ENCODE measurements around the gene PCDHGA1.

The PCDHGA1 gene

GRCh38 chr5:141488591-141489561 lies 158.6 kb downstream of the PCDHGA1 start, which contains the start of gene PCDHGC5:
PCDHGC5 (plus strand) TSS chr5:141489081; CDS start chr5:141489241, 160 bp downstream.
- Histone ChIP-seq H3K4me1 (ENCODE audit: low read length) (no peaks in the 10 kb centered on the region), H3K36me3 (replicated peaks; ENCODE audit: low read depth, low read length) (no peaks in the 10 kb centered on the region)

DNA sequence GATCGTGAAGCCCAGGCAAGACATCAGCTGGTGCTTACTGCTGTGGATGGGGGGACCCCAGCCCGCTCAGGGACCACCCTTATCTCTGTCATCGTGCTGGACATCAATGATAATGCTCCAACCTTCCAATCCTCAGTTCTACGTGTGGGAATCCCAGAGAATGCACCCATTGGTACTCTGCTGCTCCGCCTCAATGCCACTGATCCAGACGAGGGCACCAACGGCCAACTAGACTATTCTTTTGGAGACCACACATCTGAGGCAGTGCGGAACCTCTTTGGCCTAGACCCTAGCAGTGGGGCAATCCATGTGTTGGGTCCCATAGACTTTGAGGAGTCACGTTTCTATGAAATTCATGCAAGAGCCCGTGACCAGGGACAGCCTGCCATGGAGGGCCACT lies 159.5 kb downstream of the PCDHGA1 start:
- H3K27me3 ChIP-seq (ENCODE audit: low read depth, low read length), result peaks cover 6% of the 10 kb centered on the region; the same call in 1 of the 2 replicates
- no peak overlapping the region for H3K4me2 ChIP-seq (ENCODE audit: low read length)
- H3K27ac ChIP-seq (ENCODE audit: low read length), result no peak overlapping the region
- no peaks in the 10 kb centered on the region for H3K9me3 ChIP-seq (ENCODE audit: insufficient read depth, low read length)
- TF ChIP-seq, protein P1, sequence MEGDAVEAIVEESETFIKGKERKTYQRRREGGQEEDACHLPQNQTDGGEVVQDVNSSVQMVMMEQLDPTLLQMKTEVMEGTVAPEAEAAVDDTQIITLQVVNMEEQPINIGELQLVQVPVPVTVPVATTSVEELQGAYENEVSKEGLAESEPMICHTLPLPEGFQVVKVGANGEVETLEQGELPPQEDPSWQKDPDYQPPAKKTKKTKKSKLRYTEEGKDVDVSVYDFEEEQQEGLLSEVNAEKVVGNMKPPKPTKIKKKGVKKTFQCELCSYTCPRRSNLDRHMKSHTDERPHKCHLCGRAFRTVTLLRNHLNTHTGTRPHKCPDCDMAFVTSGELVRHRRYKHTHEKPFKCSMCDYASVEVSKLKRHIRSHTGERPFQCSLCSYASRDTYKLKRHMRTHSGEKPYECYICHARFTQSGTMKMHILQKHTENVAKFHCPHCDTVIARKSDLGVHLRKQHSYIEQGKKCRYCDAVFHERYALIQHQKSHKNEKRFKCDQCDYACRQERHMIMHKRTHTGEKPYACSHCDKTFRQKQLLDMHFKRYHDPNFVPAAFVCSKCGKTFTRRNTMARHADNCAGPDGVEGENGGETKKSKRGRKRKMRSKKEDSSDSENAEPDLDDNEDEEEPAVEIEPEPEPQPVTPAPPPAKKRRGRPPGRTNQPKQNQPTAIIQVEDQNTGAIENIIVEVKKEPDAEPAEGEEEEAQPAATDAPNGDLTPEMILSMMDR (IDR thresholded peaks at IDR 0.05; ENCODE audit: low read depth, low read length), result no peak
- no peak for TF ChIP-seq EZH2phosphoT487 (IDR thresholded peaks at IDR 0.05; ENCODE audit: low read depth)
- H3K36me3 ChIP-seq (replicated peaks; ENCODE audit: low read depth, low read length), result no peaks in the 10 kb centered on the region
- no peaks in the 10 kb centered on the region for H3K4me1 ChIP-seq (ENCODE audit: low read length)
- H2AFZ ChIP-seq (ENCODE audit: low read depth, low read length), result no peak overlapping the region
- H4K20me1 ChIP-seq (ENCODE audit: insufficient read depth, low read length), result no peaks in the 10 kb centered on the region
- no peaks in the 10 kb centered on the region for H3K79me2 ChIP-seq (ENCODE audit: low read length)
- no peak overlapping the region for H3K9ac ChIP-seq (ENCODE audit: low read length)
- H3K4me3 ChIP-seq (ENCODE audit: low read length), result no peak overlapping the region

More at GRCh38 chr5:141488591-141489561, 158.6 kb downstream of the PCDHGA1 start, which contains the start of gene PCDHGC5:
- Histone ChIP-seq H3K4me2 (ENCODE audit: low read length) (no peak within 1 kb of the TSS), H3K4me3 (ENCODE audit: low read length) (no peak within 1 kb of the TSS), H3K9me3 (ENCODE audit: insufficient read depth, low read length) (no peaks in the 10 kb centered on the region), H3K79me2 (ENCODE audit: low read length) (no peaks in the 10 kb centered on the region), H3K9ac (ENCODE audit: low read length) (no peak within 1 kb of the TSS), H3K27me3 (ENCODE audit: low read depth, low read length) (peaks cover 11% of the 10 kb centered on the region), H4K20me1 (ENCODE audit: insufficient read depth, low read length) (no peaks in the 10 kb centered on the region), H3K27ac (ENCODE audit: low read length) (no peak within 1 kb of the TSS), H2AFZ (ENCODE audit: low read depth, low read length) (no peak within 1 kb of the TSS)
- TF ChIP-seq EZH2phosphoT487 (IDR thresholded peaks at IDR 0.05; ENCODE audit: low read depth), result no peak
- TF ChIP-seq, protein P1 (IDR thresholded peaks at IDR 0.05; ENCODE audit: low read depth, low read length), result no peak

GRCh38 chr5:141490271-141490670 lies 160.0 kb downstream of the PCDHGA1 start:
- Histone ChIP-seq H2AFZ (ENCODE audit: low read depth, low read length) (no peak overlapping the region), H3K4me3 (ENCODE audit: low read length) (no peak overlapping the region), H3K4me2 (ENCODE audit: low read length) (no peak overlapping the region), H3K4me1 (ENCODE audit: low read length) (no peaks in the 10 kb centered on the region), H3K79me2 (ENCODE audit: low read length) (no peaks in the 10 kb centered on the region), H3K27me3 (ENCODE audit: low read depth, low read length) (peaks cover 3% of the 10 kb centered on the region; the same call in 1 of the 2 replicates), H3K9me3 (ENCODE audit: insufficient read depth, low read length) (no peaks in the 10 kb centered on the region), H3K27ac (ENCODE audit: low read length) (no peak overlapping the region), H3K9ac (ENCODE audit: low read length) (no peak overlapping the region), H4K20me1 (ENCODE audit: insufficient read depth, low read length) (no peaks in the 10 kb centered on the region), H3K36me3 (replicated peaks; ENCODE audit: low read depth, low read length) (no peaks in the 10 kb centered on the region)
- TF ChIP-seq, protein P1 (IDR thresholded peaks at IDR 0.05; ENCODE audit: low read depth, low read length), result no peak
- no peak for TF ChIP-seq EZH2phosphoT487 (IDR thresholded peaks at IDR 0.05; ENCODE audit: low read depth)

DNA sequence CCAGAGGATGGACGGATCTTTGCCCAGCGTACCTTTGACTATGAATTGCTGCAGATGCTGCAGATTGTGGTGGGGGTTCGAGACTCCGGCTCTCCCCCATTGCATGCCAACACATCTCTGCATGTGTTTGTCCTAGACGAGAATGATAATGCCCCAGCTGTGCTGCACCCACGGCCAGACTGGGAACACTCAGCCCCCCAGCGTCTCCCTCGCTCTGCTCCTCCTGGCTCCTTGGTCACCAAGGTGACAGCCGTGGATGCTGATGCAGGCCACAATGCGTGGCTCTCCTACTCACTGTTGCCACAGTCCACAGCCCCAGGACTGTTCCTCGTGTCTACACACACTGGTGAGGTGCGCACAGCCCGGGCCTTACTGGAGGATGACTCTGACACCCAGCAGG lies 160.5 kb downstream of the PCDHGA1 start:
- Histone ChIP-seq H3K4me3 (ENCODE audit: low read length) (no peak overlapping the region), H3K27me3 (ENCODE audit: low read depth, low read length) (no peaks in the 10 kb centered on the region), H3K4me1 (ENCODE audit: low read length) (no peaks in the 10 kb centered on the region)

More for the DNA sequence above, 160.5 kb downstream of the PCDHGA1 start:
- H3K9ac ChIP-seq (ENCODE audit: low read length), result no peak overlapping the region
- TF ChIP-seq EZH2phosphoT487 (IDR thresholded peaks at IDR 0.05; ENCODE audit: low read depth), result no peak
- TF ChIP-seq, protein P1 (IDR thresholded peaks at IDR 0.05; ENCODE audit: low read depth, low read length), result no peak
- H3K36me3 ChIP-seq (replicated peaks; ENCODE audit: low read depth, low read length), result no peaks in the 10 kb centered on the region
- H3K27ac ChIP-seq (ENCODE audit: low read length), result no peak overlapping the region
- H4K20me1 ChIP-seq (ENCODE audit: insufficient read depth, low read length), result no peaks in the 10 kb centered on the region
- H3K79me2 ChIP-seq (ENCODE audit: low read length), result no peaks in the 10 kb centered on the region
- H3K9me3 ChIP-seq (ENCODE audit: insufficient read depth, low read length), result no peaks in the 10 kb centered on the region
- no peak overlapping the region for H2AFZ ChIP-seq (ENCODE audit: low read depth, low read length)
- H3K4me2 ChIP-seq (ENCODE audit: low read length), result no peak overlapping the region
